DOHH2 (cell line): ENCODE measurements around the gene PCTP.

Source experiments
- H3F3A ChIP-seq: fragments of 200-600 bp; sonication (generic), shearing (Covaris generic); 2 replicates; pipeline ENCODE4 v1.6.0; 2016; ENCODE audit warnings: antibody characterized with exemption, mild to moderate bottlenecking; ENCODE audit not compliant: control insufficient read depth, insufficient read depth
- H3K27ac ChIP-seq: fragments of 200-600 bp; sonication (generic); 2 replicates; pipeline ENCODE4 v1.5.1; 2014; ENCODE audit warnings: low read depth, mild to moderate bottlenecking, low read length, moderate library complexity
- H3K27me3 ChIP-seq: fragments of 200-600 bp; sonication (generic); 2 replicates; pipeline ENCODE4 v1.6.1; 2014; ENCODE audit warnings: mild to moderate bottlenecking, low read length, mixed read lengths; ENCODE audit not compliant: control insufficient read depth
- H3K36me3 ChIP-seq: fragments of 200-600 bp; sonication (generic); 2 replicates; pipeline ENCODE4 v1.6.1; 2014; ENCODE audit warnings: mild to moderate bottlenecking, low read length, moderate library complexity, mixed read lengths; ENCODE audit not compliant: control insufficient read depth
- H3K4me1 ChIP-seq: fragments of 200-600 bp; sonication (generic); 2 replicates; pipeline ENCODE4 v1.6.1; 2014; ENCODE audit warnings: mild to moderate bottlenecking, low read length, mixed read lengths; ENCODE audit not compliant: control insufficient read depth
- H3K4me2 ChIP-seq: fragments of 200-600 bp; sonication (generic); 2 replicates; pipeline ENCODE4 v1.6.0; 2014; ENCODE audit warnings: mild to moderate bottlenecking, low read length, moderate library complexity
- H3K4me3 ChIP-seq: fragments of 200-600 bp; sonication (generic); 2 replicates; pipeline ENCODE4 v1.5.1; 2014; ENCODE audit warnings: mild to moderate bottlenecking, low read length, mixed read lengths
- H3K79me2 ChIP-seq: fragments of 200-600 bp; sonication (generic); 2 replicates; pipeline ENCODE4 v1.6.1; 2014; ENCODE audit warnings: mild to moderate bottlenecking, low read length, mixed read lengths; ENCODE audit not compliant: control insufficient read depth
- H3K9me2 ChIP-seq: fragments of 200-600 bp; sonication (generic); replicated peaks from 2 replicates; pipeline ENCODE4 v1.6.1; 2014; ENCODE audit warnings: mild to moderate bottlenecking, low read length, mixed read lengths; ENCODE audit not compliant: control insufficient read depth
- H3K9me3 ChIP-seq: fragments of 200-600 bp; sonication (generic); 2 replicates; pipeline ENCODE4 v1.6.1; 2014; ENCODE audit warnings: antibody characterized with exemption, low read length, mixed read lengths; ENCODE audit not compliant: control insufficient read depth, insufficient read depth
- H4K20me1 ChIP-seq: fragments of 200-600 bp; sonication (generic); 2 replicates; pipeline ENCODE4 v1.6.0; 2014; ENCODE audit warnings: low read depth, mild to moderate bottlenecking, antibody characterized with exemption, low read length, moderate library complexity; ENCODE audit not compliant: control insufficient read depth, insufficient read depth
- CTCF ChIP-seq: fragments of 200-600 bp; sonication (generic); IDR thresholded peaks from one replicate; pipeline ENCODE4 v1.5.1; 2014; ENCODE audit warnings: antibody characterized with exemption, mild to moderate bottlenecking, low read depth, low read length; ENCODE audit not compliant: poor library complexity, severe bottlenecking
- EZH2phosphoT487 ChIP-seq: fragments of 200-600 bp; sonication (generic); IDR thresholded peaks from 2 replicates; pipeline ENCODE4 v1.6.1; 2017; ENCODE audit warnings: borderline replicate concordance, mild to moderate bottlenecking, antibody characterized with exemption, low read length, moderate library complexity, mixed read lengths

PCTP gene

DNA sequence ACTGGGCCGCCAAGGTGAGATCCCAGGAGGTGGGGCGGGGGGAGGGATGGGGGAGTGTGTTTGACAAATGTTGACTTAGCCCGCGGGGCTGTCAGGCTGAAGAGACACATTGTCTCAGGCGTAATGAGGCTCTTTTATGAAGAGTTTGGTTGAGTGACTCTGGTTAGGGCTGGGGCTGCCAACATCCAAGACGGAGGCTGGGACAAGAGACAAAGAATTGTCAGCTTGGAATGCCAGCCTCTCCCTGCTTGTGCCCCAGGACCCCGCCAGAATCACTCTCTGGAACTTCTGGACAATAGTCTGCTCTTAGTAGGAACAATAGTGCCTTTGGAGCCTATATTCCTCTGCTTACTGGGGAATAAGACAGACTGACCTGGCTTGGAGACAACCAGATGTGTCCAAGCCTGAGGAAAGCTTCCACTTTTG, 24.0 kb downstream of the PCTP start:
- Histone ChIP-seq H3K9me2 (no peaks in the 10 kb centered on the region), H3K4me1 (no peaks in the 10 kb centered on the region), H3K9me3 (no peaks in the 10 kb centered on the region), H3K27ac (no peak overlapping the region), H3K79me2 (no peaks in the 10 kb centered on the region), H3K36me3 (no peaks in the 10 kb centered on the region; the same call in 1 of the 2 replicates), H3K27me3 (no peaks in the 10 kb centered on the region), H3K4me2 (no peak overlapping the region), H4K20me1 (no peaks in the 10 kb centered on the region), H3K4me3 (no peak overlapping the region), H3F3A (no peaks in the 10 kb centered on the region)
- no peak for TF ChIP-seq CTCF
- no peak for TF ChIP-seq EZH2phosphoT487

DNA sequence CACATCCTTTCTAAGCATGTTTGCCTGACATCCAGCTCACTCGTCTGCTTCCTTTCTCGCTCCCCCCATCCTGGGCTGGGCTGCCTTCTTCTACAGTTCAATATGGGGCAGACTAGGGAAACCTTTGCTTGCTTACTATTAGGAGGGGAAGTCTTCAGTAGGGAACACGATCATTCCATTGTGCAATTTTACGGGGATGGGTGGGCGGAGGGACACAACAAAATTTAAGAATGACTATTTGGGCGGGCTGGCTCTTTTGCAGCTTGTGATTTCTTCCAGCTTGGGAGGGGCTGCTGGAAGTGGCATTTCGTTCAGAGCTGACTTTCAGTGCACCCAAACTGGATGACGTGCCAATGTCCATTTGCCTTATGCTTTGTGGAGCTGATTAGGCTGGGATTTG, 25.4 kb downstream of the PCTP start:
- H3K9me2 ChIP-seq: no peaks in the 10 kb centered on the region
- no peaks in the 10 kb centered on the region for H3K27me3 ChIP-seq
- no peaks in the 10 kb centered on the region for H3F3A ChIP-seq
- H3K4me1 ChIP-seq: no peaks in the 10 kb centered on the region
- H3K79me2 ChIP-seq: no peaks in the 10 kb centered on the region
- H3K9me3 ChIP-seq: no peaks in the 10 kb centered on the region
- H3K36me3 ChIP-seq: no peaks in the 10 kb centered on the region
- H3K4me2 ChIP-seq: no peak overlapping the region
- H4K20me1 ChIP-seq: no peaks in the 10 kb centered on the region
- no peak overlapping the region for H3K4me3 ChIP-seq
- TF ChIP-seq CTCF (no peak), EZH2phosphoT487 (no peak)
- H3K27ac ChIP-seq: no peak overlapping the region

GRCh38 chr17:55777471-55777971, 26.7 kb downstream of the PCTP start:
- Histone ChIP-seq H3K9me3 (no peaks in the 10 kb centered on the region), H3K4me1 (no peaks in the 10 kb centered on the region), H3K4me2 (no peak overlapping the region), H4K20me1 (no peaks in the 10 kb centered on the region), H3K79me2 (no peaks in the 10 kb centered on the region), H3K27me3 (no peaks in the 10 kb centered on the region), H3K4me3 (no peak overlapping the region), H3K27ac (no peak overlapping the region), H3K9me2 (no peaks in the 10 kb centered on the region), H3K36me3 (no peaks in the 10 kb centered on the region), H3F3A (no peaks in the 10 kb centered on the region)
- TF ChIP-seq CTCF (no peak), EZH2phosphoT487 (no peak)
